Prostate gland (tissue), 2 donors: ENCODE data around the gene PPP2R2B.

Experiments
- POLR2AphosphoS5 ChIP-seq: sonication (generic); formaldehyde crosslinking; IDR thresholded peaks from one replicate; pipeline ENCODE4 v1.6.1; 2017; ENCODE audit warnings: antibody characterized with exemption
- TF ChIP-seq, protein P1 (sequence below), 4 experiments: fragments of 200-600 bp in 2 of 4; fragments of 450-650 bp in 2 of 4; sonication (generic) in 2 of 4; IDR thresholded peaks; 1 replicate in 3 of 4; 2 replicates in 1 of 4; pipeline ENCODE4 v1.5.1; 2016 to 2019; ENCODE audit warnings: antibody characterized with exemption in 4 of 4, mild to moderate bottlenecking in 2 of 4, moderate library complexity in 2 of 4

DNA sequence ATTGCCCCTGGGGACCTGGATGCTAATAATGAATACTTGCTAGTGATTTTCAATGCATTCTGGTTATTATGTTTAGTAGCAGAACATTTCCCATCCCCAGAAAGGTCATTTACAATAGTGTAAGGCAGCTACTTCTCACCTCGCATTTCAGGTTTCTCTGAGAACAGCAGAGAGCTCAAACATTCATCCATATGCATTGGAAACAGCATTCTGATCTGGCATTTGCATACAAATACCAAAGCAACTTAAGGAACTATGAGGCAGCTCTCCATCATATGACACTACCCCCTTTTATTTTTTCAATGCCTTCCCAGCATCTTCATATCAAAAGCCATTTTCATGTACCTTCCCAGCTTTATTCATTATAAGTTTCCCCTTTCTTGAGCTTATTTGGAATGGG is 6.4 kb downstream of the PPP2R2B start:
- TF ChIP-seq, protein P1, sequence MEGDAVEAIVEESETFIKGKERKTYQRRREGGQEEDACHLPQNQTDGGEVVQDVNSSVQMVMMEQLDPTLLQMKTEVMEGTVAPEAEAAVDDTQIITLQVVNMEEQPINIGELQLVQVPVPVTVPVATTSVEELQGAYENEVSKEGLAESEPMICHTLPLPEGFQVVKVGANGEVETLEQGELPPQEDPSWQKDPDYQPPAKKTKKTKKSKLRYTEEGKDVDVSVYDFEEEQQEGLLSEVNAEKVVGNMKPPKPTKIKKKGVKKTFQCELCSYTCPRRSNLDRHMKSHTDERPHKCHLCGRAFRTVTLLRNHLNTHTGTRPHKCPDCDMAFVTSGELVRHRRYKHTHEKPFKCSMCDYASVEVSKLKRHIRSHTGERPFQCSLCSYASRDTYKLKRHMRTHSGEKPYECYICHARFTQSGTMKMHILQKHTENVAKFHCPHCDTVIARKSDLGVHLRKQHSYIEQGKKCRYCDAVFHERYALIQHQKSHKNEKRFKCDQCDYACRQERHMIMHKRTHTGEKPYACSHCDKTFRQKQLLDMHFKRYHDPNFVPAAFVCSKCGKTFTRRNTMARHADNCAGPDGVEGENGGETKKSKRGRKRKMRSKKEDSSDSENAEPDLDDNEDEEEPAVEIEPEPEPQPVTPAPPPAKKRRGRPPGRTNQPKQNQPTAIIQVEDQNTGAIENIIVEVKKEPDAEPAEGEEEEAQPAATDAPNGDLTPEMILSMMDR (IDR thresholded peaks at IDR 0.05): no peak
- no peak for TF ChIP-seq POLR2AphosphoS5
